ENCODE data around the gene BTG4. TPM values are rescaled to one million over a fixed set of nuclear protein-coding genes. Genes with fewer than 3 reads are reported as not detected.

Gene BTG4
- total RNA-seq, 2 experiments from 2014 or later, result 0.30 TPM; not detected in 1

DNA sequence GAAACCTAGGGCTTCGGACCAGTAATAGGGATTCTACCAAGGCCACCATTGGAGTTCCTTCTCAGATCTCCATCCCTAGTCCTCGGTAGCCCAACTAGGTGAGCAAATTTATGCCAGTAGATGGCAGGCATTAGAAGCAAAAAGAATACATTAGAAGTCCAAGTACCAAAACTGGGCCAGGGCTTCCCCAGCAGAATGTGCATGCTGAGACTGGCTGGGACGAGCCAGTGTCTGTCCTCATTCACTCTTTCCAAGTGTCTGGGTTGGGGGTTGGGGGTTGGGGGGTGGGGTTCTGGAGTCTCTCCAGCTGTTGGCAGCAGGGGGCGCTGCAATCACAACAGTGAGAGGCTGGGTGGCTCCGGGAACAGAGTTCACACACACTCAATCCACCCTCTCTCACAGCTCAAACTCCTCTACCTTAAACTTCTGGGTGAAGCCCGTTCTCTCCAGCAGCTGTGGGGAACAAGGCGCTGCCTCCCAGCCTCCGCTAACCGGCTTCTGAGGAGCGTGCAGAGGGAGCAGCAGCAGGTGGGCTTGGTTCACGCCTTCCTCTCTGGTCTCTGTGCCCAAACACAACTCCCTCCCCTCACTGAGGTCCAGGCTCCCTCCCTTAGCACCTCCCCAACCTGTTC lies 57.5 kb downstream of the BTG4 start:
- H3K4me1 Mint-ChIP-seq, result no peaks in the 10 kb centered on the region
- DNase-seq, result peak; percentile 66
- no peak overlapping the region for H3K27ac Mint-ChIP-seq
- H3K4me3 Mint-ChIP-seq, result no peak overlapping the region
- H3K9me3 Mint-ChIP-seq (ENCODE audit: low read depth), result no peaks in the 10 kb centered on the region
- peaks cover 14% of the 10 kb centered on the region for H3K27me3 Mint-ChIP-seq
- no peaks in the 10 kb centered on the region for H3K36me3 Mint-ChIP-seq
- peak; percentile 69 for ATAC-seq
- CTCF ChIA-PET, result interaction anchor here (0.7 to 2.0 kb wide), 14 partner anchors 8 to 388 kb away, joined by 3 to 10 read pairs (median 4); no protein-coding TSS in a partner anchor

DNA sequence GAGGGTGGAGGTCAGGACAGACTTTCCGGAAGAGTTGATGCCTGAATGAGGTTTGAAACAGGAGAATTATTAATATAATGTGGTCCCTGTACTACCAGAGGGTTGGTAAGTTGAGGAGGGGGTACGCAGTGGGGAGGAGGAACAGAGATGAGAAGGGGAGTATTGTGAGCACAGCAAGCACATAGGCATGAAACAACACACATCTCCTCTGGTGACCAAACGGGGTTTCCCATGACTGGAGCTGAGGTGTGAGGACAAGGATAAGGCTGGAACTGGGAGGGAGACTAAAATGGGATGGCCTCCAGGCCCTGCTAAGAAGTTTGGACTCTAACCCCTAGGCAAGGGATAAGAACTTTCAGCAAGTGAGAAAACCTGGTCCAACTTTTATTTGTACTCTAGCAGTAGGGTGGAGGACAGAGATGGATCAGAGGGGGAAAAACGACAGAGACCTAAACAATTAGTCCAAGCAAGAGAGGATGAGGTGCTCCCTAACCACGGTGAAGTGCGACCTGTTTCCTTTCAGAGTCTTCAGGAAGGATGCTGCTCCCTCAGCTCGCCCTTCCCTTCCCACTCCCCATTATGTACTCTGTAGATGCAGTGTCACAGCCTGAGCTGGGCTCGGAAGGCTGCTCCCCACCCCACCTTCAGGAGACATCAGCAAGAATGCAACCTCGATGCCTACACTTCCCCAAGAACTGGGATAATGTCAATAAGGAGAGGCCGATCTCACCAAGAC lies 59.2 kb downstream of the BTG4 start:
- Mint-ChIP-seq H3K36me3 (no peaks in the 10 kb centered on the region), H3K9me3 (ENCODE audit: low read depth) (no peaks in the 10 kb centered on the region), H3K27ac (no peak overlapping the region), H3K4me3 (no peak overlapping the region), H3K27me3 (peaks cover 6% of the 10 kb centered on the region), H3K4me1 (no peaks in the 10 kb centered on the region)
- CTCF ChIA-PET, result interaction anchor here (1.7 kb wide), 1 partner anchor 11 kb away, joined by 3 read pairs; no protein-coding TSS in a partner anchor
- DNase-seq (no peak), ATAC-seq (no peak)

DNA sequence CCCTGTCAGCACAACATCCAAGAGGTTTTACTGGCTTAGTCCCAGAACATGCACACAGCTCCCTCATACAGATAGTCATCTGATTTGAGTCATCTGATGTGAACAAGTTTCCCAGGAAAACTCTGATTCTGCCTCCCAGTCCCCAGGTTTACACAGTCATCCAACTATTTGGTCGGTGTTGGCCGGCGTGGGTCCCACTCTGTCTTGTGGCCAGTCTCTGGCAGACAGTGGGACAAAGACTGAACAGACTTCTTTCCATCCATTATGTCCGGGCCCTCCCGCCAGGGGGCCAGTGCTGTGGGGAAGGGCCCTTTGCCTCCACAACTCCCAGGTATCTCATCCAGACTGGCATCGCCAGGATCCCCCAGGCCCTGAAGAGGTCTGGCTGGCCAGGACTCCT lies 60.0 kb downstream of the BTG4 start:
- DNase-seq (no peak), ATAC-seq (no peak)
- Mint-ChIP-seq H3K4me3 (no peak overlapping the region), H3K4me1 (no peaks in the 10 kb centered on the region), H3K27me3 (peaks cover 6% of the 10 kb centered on the region), H3K27ac (no peak overlapping the region), H3K9me3 (ENCODE audit: low read depth) (no peaks in the 10 kb centered on the region), H3K36me3 (no peaks in the 10 kb centered on the region)
- CTCF ChIA-PET, result no interaction called here

GRCh38 chr11:111450480-111451320 lies 61.5 kb downstream of the BTG4 start:
- no peaks in the 10 kb centered on the region for H3K9me3 Mint-ChIP-seq (ENCODE audit: low read depth)
- H3K27ac Mint-ChIP-seq, result no peak overlapping the region
- no peak for ATAC-seq
- no peak overlapping the region for H3K4me3 Mint-ChIP-seq
- H3K36me3 Mint-ChIP-seq, result no peaks in the 10 kb centered on the region
- peaks cover 14% of the 10 kb centered on the region for H3K4me1 Mint-ChIP-seq
- CTCF ChIA-PET, result interaction anchor here (0.7 to 1.1 kb wide), 3 partner anchors 22 to 168 kb away, joined by 3 read pairs; no protein-coding TSS in a partner anchor
- no peak for DNase-seq
- H3K27me3 Mint-ChIP-seq, result peaks cover 6% of the 10 kb centered on the region

DNA sequence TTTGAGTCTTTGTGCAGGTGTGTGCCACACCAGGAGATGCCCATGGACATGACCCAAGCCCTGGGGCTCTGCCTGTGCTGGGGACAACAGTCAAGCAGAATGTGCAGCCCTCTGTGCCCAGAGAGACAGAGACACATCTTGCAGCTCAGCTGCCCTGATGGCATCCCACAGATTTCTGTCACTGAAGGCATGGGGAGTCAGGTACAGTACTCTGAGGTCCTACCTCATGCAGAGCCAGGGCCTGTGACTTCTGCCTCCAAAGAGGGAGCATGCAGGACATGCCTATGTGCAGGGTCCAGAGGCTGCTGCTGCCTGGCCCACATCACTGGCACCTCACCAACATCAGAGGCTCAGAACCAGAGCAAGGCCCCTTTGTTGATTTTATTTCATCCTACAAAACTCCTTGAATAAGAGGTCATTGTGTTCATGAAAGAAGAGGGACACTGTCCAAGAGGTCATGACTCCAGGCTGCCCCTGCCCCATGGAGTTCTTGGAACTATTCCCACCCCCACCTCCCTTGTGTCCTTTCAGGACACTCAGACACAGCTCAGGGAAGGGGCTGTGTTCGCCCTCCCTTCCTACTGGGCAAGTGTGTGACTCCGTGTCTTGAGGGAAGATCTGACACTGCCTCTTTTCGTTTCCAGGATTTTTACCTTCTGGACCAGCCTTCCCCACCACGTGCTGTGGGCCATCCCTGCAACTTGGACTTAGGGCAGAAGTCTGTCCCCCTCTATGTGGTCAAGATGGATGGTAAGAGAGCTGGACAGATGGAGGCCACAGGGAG lies 62.3 kb downstream of the BTG4 start:
- ATAC-seq (no peak), DNase-seq (no peak)
- peaks cover 15% of the 10 kb centered on the region for H3K4me1 Mint-ChIP-seq
- no peak overlapping the region for H3K4me3 Mint-ChIP-seq
- H3K27me3 Mint-ChIP-seq, result peaks cover 6% of the 10 kb centered on the region
- H3K27ac Mint-ChIP-seq, result no peak overlapping the region
- CTCF ChIA-PET, result interaction anchor here (0.7 to 1.1 kb wide), 3 partner anchors 21 to 167 kb away, joined by 3 read pairs; no protein-coding TSS in a partner anchor
- no peaks in the 10 kb centered on the region for H3K36me3 Mint-ChIP-seq
- H3K9me3 Mint-ChIP-seq (ENCODE audit: low read depth), result no peaks in the 10 kb centered on the region

GRCh38 chr11:111448831-111449557 lies 63.2 kb downstream of the BTG4 start:
- CTCF ChIA-PET, result no interaction called here

DNA sequence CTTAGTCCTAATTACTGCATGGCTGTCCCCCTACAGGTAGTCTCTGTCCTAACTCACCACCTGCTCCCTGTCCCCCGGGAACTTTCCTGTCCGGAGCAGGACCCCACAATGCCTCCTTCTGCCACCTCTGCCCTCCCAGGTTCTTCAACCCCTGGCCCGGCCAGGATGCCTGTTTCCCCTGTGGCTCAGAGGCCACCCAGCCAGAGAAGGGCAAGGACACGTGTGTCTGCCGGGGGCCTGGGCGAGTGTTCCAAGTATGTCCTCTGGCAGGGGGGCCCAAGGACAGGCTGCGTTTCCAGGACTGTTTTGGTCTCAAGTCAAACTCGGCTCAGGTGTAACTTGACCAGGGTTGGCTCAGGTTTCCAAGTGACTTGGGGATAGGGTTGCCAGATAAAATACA lies 63.8 kb downstream of the BTG4 start:
- H3K27ac Mint-ChIP-seq, result no peak overlapping the region
- CTCF ChIA-PET, result interaction anchor here (3.2 to 3.8 kb wide), 2 partner anchors 19 to 166 kb away, joined by 27 to 52 read pairs; no protein-coding TSS in a partner anchor
- H3K36me3 Mint-ChIP-seq, result no peaks in the 10 kb centered on the region
- H3K4me1 Mint-ChIP-seq, result peaks cover 17% of the 10 kb centered on the region
- H3K4me3 Mint-ChIP-seq, result no peak overlapping the region
- ATAC-seq, result no peak
- peaks cover 3% of the 10 kb centered on the region for H3K27me3 Mint-ChIP-seq
- no peak for DNase-seq
- no peaks in the 10 kb centered on the region for H3K9me3 Mint-ChIP-seq (ENCODE audit: low read depth)

More at GRCh38 chr11:111448831-111449557, 63.2 kb downstream of the BTG4 start:
- no peak overlapping the region for H3K27ac Mint-ChIP-seq
- H3K36me3 Mint-ChIP-seq, result no peaks in the 10 kb centered on the region
- H3K27me3 Mint-ChIP-seq, result peaks cover 3% of the 10 kb centered on the region
- H3K4me3 Mint-ChIP-seq, result no peak overlapping the region
- H3K9me3 Mint-ChIP-seq (ENCODE audit: low read depth), result no peaks in the 10 kb centered on the region
- DNase-seq, result no peak
- no peak for ATAC-seq
- H3K4me1 Mint-ChIP-seq, result peaks cover 15% of the 10 kb centered on the region

DNA sequence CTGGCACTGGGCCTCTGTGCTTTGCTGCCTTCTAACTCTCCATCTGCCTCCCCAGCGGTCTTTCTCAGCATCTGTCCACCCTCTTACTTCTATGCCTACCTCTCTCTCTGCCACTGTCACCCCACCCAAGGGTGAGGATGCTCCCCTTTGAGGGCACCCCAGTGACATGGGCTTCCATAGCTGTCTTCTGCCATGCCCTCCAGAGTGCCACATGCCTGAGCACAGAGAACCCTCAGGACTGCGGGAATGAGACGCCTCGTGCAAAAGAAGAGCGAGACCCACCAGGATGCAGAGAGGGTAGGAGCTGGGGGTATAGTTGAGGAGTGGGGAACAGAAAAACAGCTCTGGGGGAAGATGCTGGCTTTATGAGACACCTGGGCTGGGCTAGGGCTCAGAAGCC lies 64.3 kb downstream of the BTG4 start:
- Mint-ChIP-seq H3K4me3 (no peak overlapping the region), H3K27me3 (peaks cover 6% of the 10 kb centered on the region), H3K4me1 (peaks cover 17% of the 10 kb centered on the region), H3K36me3 (no peaks in the 10 kb centered on the region), H3K9me3 (ENCODE audit: low read depth) (no peaks in the 10 kb centered on the region), H3K27ac (no peak overlapping the region)
- CTCF ChIA-PET, result interaction anchor here (1.4 to 3.8 kb wide), 5 partner anchors 19 to 165 kb away, joined by 3 to 52 read pairs (median 8); no protein-coding TSS in a partner anchor
- no peak for DNase-seq
- ATAC-seq, result no peak

DNA sequence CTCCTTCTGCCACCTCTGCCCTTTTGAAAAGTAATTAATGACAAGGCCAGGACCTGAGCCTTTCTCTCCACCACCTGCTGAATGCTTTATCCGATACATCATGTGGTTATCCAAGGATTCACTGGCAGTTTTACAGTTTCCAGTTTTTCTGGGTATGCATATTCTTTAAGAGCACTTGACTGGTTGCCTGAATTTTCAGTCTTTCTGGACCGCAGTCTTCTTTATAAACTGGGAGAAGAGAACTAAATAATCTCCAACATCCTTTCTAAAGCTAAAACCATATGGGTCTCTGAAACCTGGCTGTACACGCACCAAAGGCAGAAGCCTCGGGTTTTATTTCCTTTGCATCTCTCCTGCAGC lies 65.1 kb downstream of the BTG4 start:
- DNase-seq, result no peak
- ATAC-seq, result no peak
- H3K36me3 Mint-ChIP-seq, result no peaks in the 10 kb centered on the region
- H3K4me1 Mint-ChIP-seq, result peaks cover 17% of the 10 kb centered on the region
- no peak overlapping the region for H3K27ac Mint-ChIP-seq
- no peaks in the 10 kb centered on the region for H3K9me3 Mint-ChIP-seq (ENCODE audit: low read depth)
- peaks cover 6% of the 10 kb centered on the region for H3K27me3 Mint-ChIP-seq
- CTCF ChIA-PET, result interaction anchor here (0.8 to 3.8 kb wide), 20 partner anchors 8 to 1396 kb away, joined by 3 to 52 read pairs (median 5); partner anchors contain the start of gene POU2AF1
- no peak overlapping the region for H3K4me3 Mint-ChIP-seq

GRCh38 chr11:111446404-111447111 lies 65.6 kb downstream of the BTG4 start:
- DNase-seq (peak; percentile 91), ATAC-seq (peak; percentile 99)
- Mint-ChIP-seq H3K9me3 (ENCODE audit: low read depth) (no peaks in the 10 kb centered on the region), H3K4me1 (peaks cover 17% of the 10 kb centered on the region), H3K27ac (peak overlapping the region; percentile 36), H3K27me3 (peaks cover 6% of the 10 kb centered on the region), H3K36me3 (no peaks in the 10 kb centered on the region), H3K4me3 (no peak overlapping the region)
- CTCF ChIA-PET, result interaction anchor here (0.8 to 3.8 kb wide), 23 partner anchors 9 to 1396 kb away, joined by 3 to 52 read pairs (median 5); partner anchors contain the start of gene POU2AF1

- H3K4me3 Mint-ChIP-seq, result no peak overlapping the region
- H3K36me3 Mint-ChIP-seq, result no peaks in the 10 kb centered on the region
- H3K9me3 Mint-ChIP-seq (ENCODE audit: low read depth), result no peaks in the 10 kb centered on the region
- CTCF ChIA-PET, result interaction anchor here (1.1 to 3.8 kb wide), 13 partner anchors 8 to 481 kb away, joined by 3 to 52 read pairs (median 6); partner anchors contain the start of gene POU2AF1
- peaks cover 20% of the 10 kb centered on the region for H3K4me1 Mint-ChIP-seq
- H3K27me3 Mint-ChIP-seq, result peaks cover 6% of the 10 kb centered on the region
- DNase-seq (no peak), ATAC-seq (no peak)
- H3K27ac Mint-ChIP-seq, result no peak overlapping the region
Measured at GRCh38 chr11:111445586-111445985, 66.6 kb downstream of the BTG4 start.

Data from activated CD8-positive, alpha-beta memory T cell treated with anti-CD3 and anti-CD28 coated beads, Interleukin-2, amount 10 ng/mL, durations not matched to agents 7 days and 5 days (primary cell).